Activated naive CD4-positive, alpha-beta T cell treated with anti-CD3 and anti-CD28 coated beads, Interleukin-2, amount 10 ng/mL, durations not matched to agents 7 days and 5 days (primary cell): ENCODE data around the gene NT5M.

ENCODE experiments used
- CTCF ChIA-PET: fragments of 350-600 bp; sonication (Branson Sonifier 250); formaldehyde crosslinking; loops from one replicate; lab custom pipeline; 2021; ENCODE audit warnings: antibody characterized with exemption; lab: Charles Lee
- DNase-seq: peaks from one replicate; pipeline ENCODE4 v3.0.0-alpha.2; 2020
- H3K27ac Mint-ChIP-seq: one replicate; pipeline ENCODE4 v1.8.0; 2021; ENCODE audit warnings: mild to moderate bottlenecking, moderate library complexity, mixed read lengths
- H3K27me3 Mint-ChIP-seq: one replicate; pipeline ENCODE4 v1.8.0; 2021; ENCODE audit warnings: mild to moderate bottlenecking, mixed read lengths
- H3K36me3 Mint-ChIP-seq: one replicate; pipeline ENCODE4 v1.8.0; 2021; ENCODE audit warnings: mixed read lengths
- H3K4me1 Mint-ChIP-seq: one replicate; pipeline ENCODE4 v1.8.0; 2021; ENCODE audit warnings: mixed read lengths
- H3K4me3 Mint-ChIP-seq: one replicate; pipeline ENCODE4 v1.8.0; 2021; ENCODE audit warnings: mild to moderate bottlenecking, moderate library complexity, mixed read lengths
- H3K9me3 Mint-ChIP-seq: one replicate; pipeline ENCODE4 v1.8.0; 2021; ENCODE audit warnings: mixed read lengths

Gene NT5M

GRCh38 chr17:17350491-17351355 is 47.5 kb downstream of the NT5M start:
- Mint-ChIP-seq H3K27me3 (peaks cover 3% of the 10 kb centered on the region), H3K36me3 (no peaks in the 10 kb centered on the region), H3K9me3 (no peaks in the 10 kb centered on the region), H3K27ac (no peak overlapping the region), H3K4me3 (no peak overlapping the region), H3K4me1 (peaks cover 2% of the 10 kb centered on the region)
- CTCF ChIA-PET: no interaction called here
- DNase-seq: no peak

- H3K27ac Mint-ChIP-seq: no peak overlapping the region
- DNase-seq: no peak
- peaks cover 3% of the 10 kb centered on the region for H3K27me3 Mint-ChIP-seq
- H3K4me1 Mint-ChIP-seq: peaks cover 2% of the 10 kb centered on the region
- H3K9me3 Mint-ChIP-seq: no peaks in the 10 kb centered on the region
- CTCF ChIA-PET: interaction anchor here (1.3 kb wide), 1 partner anchor 145 kb away, joined by 3 read pairs; the partner anchor contains the start of gene RASD1
- H3K36me3 Mint-ChIP-seq: no peaks in the 10 kb centered on the region
- no peak overlapping the region for H3K4me3 Mint-ChIP-seq
Observed at GRCh38 chr17:17351356-17351891, 48.3 kb downstream of the NT5M start.

GRCh38 chr17:17351901-17352781 is 49.0 kb downstream of the NT5M start:
- H3K9me3 Mint-ChIP-seq: no peaks in the 10 kb centered on the region
- H3K36me3 Mint-ChIP-seq: no peaks in the 10 kb centered on the region
- CTCF ChIA-PET: interaction anchor here (0.7 to 1.3 kb wide), 3 partner anchors 145 to 290 kb away, joined by 3 to 5 read pairs (median 3); partner anchors contain the start of gene RASD1
- H3K4me1 Mint-ChIP-seq: peaks cover 2% of the 10 kb centered on the region
- H3K27ac Mint-ChIP-seq: no peak overlapping the region
- no peak for DNase-seq
- H3K4me3 Mint-ChIP-seq: no peak overlapping the region
- peaks cover 3% of the 10 kb centered on the region for H3K27me3 Mint-ChIP-seq

GRCh38 chr17:17352836-17353624 is 49.9 kb downstream of the NT5M start:
- Mint-ChIP-seq H3K27ac (no peak overlapping the region), H3K4me3 (no peak overlapping the region), H3K27me3 (peaks cover 8% of the 10 kb centered on the region), H3K4me1 (peaks cover 2% of the 10 kb centered on the region), H3K9me3 (no peaks in the 10 kb centered on the region), H3K36me3 (no peaks in the 10 kb centered on the region)
- CTCF ChIA-PET: interaction anchor here (1.1 to 1.3 kb wide), 2 partner anchors 144 to 289 kb away, joined by 3 to 5 read pairs; partner anchors contain the start of gene RASD1
- no peak for DNase-seq

GRCh38 chr17:17353625-17354484 is 50.7 kb downstream of the NT5M start:
- no peak for DNase-seq
- Mint-ChIP-seq H3K4me3 (no peak overlapping the region), H3K36me3 (no peaks in the 10 kb centered on the region), H3K4me1 (peaks cover 2% of the 10 kb centered on the region), H3K27me3 (peaks cover 16% of the 10 kb centered on the region), H3K9me3 (no peaks in the 10 kb centered on the region), H3K27ac (no peak overlapping the region)
- CTCF ChIA-PET: interaction anchor here (1.1 to 4.7 kb wide), 12 partner anchors 10 to 287 kb away, joined by 3 to 67 read pairs (median 6); no protein-coding TSS in a partner anchor

GRCh38 chr17:17354560-17355349 is 51.6 kb downstream of the NT5M start:
- Mint-ChIP-seq H3K27ac (no peak overlapping the region), H3K27me3 (peaks cover 25% of the 10 kb centered on the region)

GRCh38 chr17:17355426-17355825 is 52.3 kb downstream of the NT5M start:
- Mint-ChIP-seq H3K4me3 (no peak overlapping the region), H3K27ac (no peak overlapping the region), H3K4me1 (peaks cover 2% of the 10 kb centered on the region), H3K27me3 (peaks cover 27% of the 10 kb centered on the region), H3K36me3 (no peaks in the 10 kb centered on the region), H3K9me3 (no peaks in the 10 kb centered on the region)
- CTCF ChIA-PET: interaction anchor here (0.8 to 4.7 kb wide), 20 partner anchors 9 to 678 kb away, joined by 3 to 67 read pairs (median 4); no protein-coding TSS in a partner anchor
- no peak for DNase-seq

More at GRCh38 chr17:17354560-17355349, 51.6 kb downstream of the NT5M start:
- Mint-ChIP-seq H3K4me1 (peaks cover 2% of the 10 kb centered on the region), H3K4me3 (no peak overlapping the region), H3K9me3 (no peaks in the 10 kb centered on the region), H3K36me3 (no peaks in the 10 kb centered on the region)
- DNase-seq: peak; percentile 84
- CTCF ChIA-PET: interaction anchor here (0.6 to 4.7 kb wide), 24 partner anchors 9 to 679 kb away, joined by 3 to 67 read pairs (median 4); no protein-coding TSS in a partner anchor

- Mint-ChIP-seq H3K27ac (no peak overlapping the region), H3K36me3 (no peaks in the 10 kb centered on the region), H3K4me1 (peaks cover 2% of the 10 kb centered on the region), H3K27me3 (peaks cover 32% of the 10 kb centered on the region), H3K9me3 (no peaks in the 10 kb centered on the region), H3K4me3 (no peak overlapping the region)
- CTCF ChIA-PET: interaction anchor here (0.7 to 4.7 kb wide), 12 partner anchors 31 to 288 kb away, joined by 3 to 67 read pairs (median 5); no protein-coding TSS in a partner anchor
- peak; percentile 81 for DNase-seq
Observed at GRCh38 chr17:17356149-17356930, 53.2 kb downstream of the NT5M start.

GRCh38 chr17:17356931-17357270 is 53.7 kb downstream of the NT5M start:
- Mint-ChIP-seq H3K36me3 (no peaks in the 10 kb centered on the region), H3K4me1 (peaks cover 2% of the 10 kb centered on the region), H3K27ac (no peak overlapping the region), H3K27me3 (peaks cover 36% of the 10 kb centered on the region), H3K4me3 (no peak overlapping the region), H3K9me3 (no peaks in the 10 kb centered on the region)
- DNase-seq: no peak
- CTCF ChIA-PET: interaction anchor here (0.7 to 4.7 kb wide), 7 partner anchors 86 to 288 kb away, joined by 3 to 67 read pairs (median 4); no protein-coding TSS in a partner anchor

GRCh38 chr17:17358060-17358751 is 55.0 kb downstream of the NT5M start:
- Mint-ChIP-seq H3K4me3 (no peak overlapping the region), H3K27me3 (peaks cover 39% of the 10 kb centered on the region), H3K36me3 (no peaks in the 10 kb centered on the region), H3K4me1 (peaks cover 2% of the 10 kb centered on the region), H3K27ac (no peak overlapping the region), H3K9me3 (no peaks in the 10 kb centered on the region)
- CTCF ChIA-PET: interaction anchor here (4.7 kb wide), 1 partner anchor 283 kb away, joined by 67 read pairs; no protein-coding TSS in a partner anchor
- no peak for DNase-seq

- H3K4me1 Mint-ChIP-seq: peaks cover 2% of the 10 kb centered on the region
- DNase-seq: no peak
- CTCF ChIA-PET: interaction anchor here (1.1 kb wide), 1 partner anchor 283 kb away, joined by 5 read pairs; no protein-coding TSS in a partner anchor
- no peaks in the 10 kb centered on the region for H3K9me3 Mint-ChIP-seq
- H3K27ac Mint-ChIP-seq: no peak overlapping the region
- H3K36me3 Mint-ChIP-seq: no peaks in the 10 kb centered on the region
- H3K4me3 Mint-ChIP-seq: no peak overlapping the region
- peaks cover 44% of the 10 kb centered on the region for H3K27me3 Mint-ChIP-seq
Observed at GRCh38 chr17:17358866-17359265, 55.7 kb downstream of the NT5M start.
